ENCODE measurements around the gene TSPAN16. TPM values are rescaled to one million over a fixed set of nuclear protein-coding genes. Genes with fewer than 3 reads are reported as not detected.

Gene TSPAN16
- total RNA-seq, 2 experiments from 2014 or later: not detected

- H3K4me1 Mint-ChIP-seq (ENCODE audit: low read depth): no peaks in the 10 kb centered on the region
- peaks cover 22% of the 10 kb centered on the region for H3K27me3 Mint-ChIP-seq
- no peaks in the 10 kb centered on the region for H3K9me3 Mint-ChIP-seq
- no peak overlapping the region for H3K4me3 Mint-ChIP-seq
- no peak for TF ChIP-seq CTCF (IDR thresholded peaks at IDR 0.05)
- ChIA-PET CTCF (interaction anchor here (0.7 to 1.6 kb wide), 2 partner anchors 12 to 42 kb away, joined by 3 to 6 read pairs; no protein-coding TSS in a partner anchor), POLR2A (interaction anchor here (0.7 kb wide), 1 partner anchor 20 kb away, joined by 3 read pairs; no protein-coding TSS in a partner anchor)
- ATAC-seq (no peak), DNase-seq (peak; percentile 10)
- no peaks in the 10 kb centered on the region for H3K36me3 Mint-ChIP-seq (ENCODE audit: low read depth)
- H3K27ac Mint-ChIP-seq: no peak overlapping the region
- intact Hi-C loops (cut with micrococcal nuclease): no loop called here
Observed at GRCh38 chr19:11286312-11286974, 9.5 kb upstream of the TSPAN16 start.

GRCh38 chr19:11288349-11288748, 7.6 kb upstream of the TSPAN16 start:
- no peak overlapping the region for H3K27ac Mint-ChIP-seq
- H3K27me3 Mint-ChIP-seq: peaks cover 15% of the 10 kb centered on the region
- H3K4me1 Mint-ChIP-seq (ENCODE audit: low read depth): peaks cover 1% of the 10 kb centered on the region
- H3K9me3 Mint-ChIP-seq: no peaks in the 10 kb centered on the region
- no peak overlapping the region for H3K4me3 Mint-ChIP-seq
- intact Hi-C loops (cut with micrococcal nuclease): no loop called here
- no peak for ATAC-seq
- CTCF ChIA-PET: no interaction called here
- H3K36me3 Mint-ChIP-seq (ENCODE audit: low read depth): no peaks in the 10 kb centered on the region
- peak; percentile 18 for TF ChIP-seq CTCF (IDR thresholded peaks at IDR 0.05)
- DNase-seq: no peak
- POLR2A ChIA-PET: no interaction called here

GRCh38 chr19:11290256-11290655, 5.7 kb upstream of the TSPAN16 start:
- intact Hi-C loops (cut with micrococcal nuclease): loop anchor here (10.0 kb wide), 1 partner anchor 185 kb away; no protein-coding TSS in a partner anchor
- H3K4me3 Mint-ChIP-seq: no peak overlapping the region
- peaks cover 24% of the 10 kb centered on the region for H3K27me3 Mint-ChIP-seq
- ChIA-PET CTCF (interaction anchor here (1.0 to 1.6 kb wide), 2 partner anchors 90 to 192 kb away, joined by 3 to 4 read pairs; no protein-coding TSS in a partner anchor), POLR2A (no interaction called here)
- H3K4me1 Mint-ChIP-seq (ENCODE audit: low read depth): peaks cover 10% of the 10 kb centered on the region
- DNase-seq (no peak), ATAC-seq (no peak)
- H3K9me3 Mint-ChIP-seq: no peaks in the 10 kb centered on the region
- H3K27ac Mint-ChIP-seq: no peak overlapping the region
- no peaks in the 10 kb centered on the region for H3K36me3 Mint-ChIP-seq (ENCODE audit: low read depth)
- TF ChIP-seq CTCF (IDR thresholded peaks at IDR 0.05): no peak

GRCh38 chr19:11291415-11291814, 4.5 kb upstream of the TSPAN16 start:
- no peaks in the 10 kb centered on the region for H3K9me3 Mint-ChIP-seq
- ChIA-PET POLR2A (interaction anchor here (1.1 kb wide), 1 partner anchor 11 kb away, joined by 3 read pairs; no protein-coding TSS in a partner anchor), CTCF (interaction anchor here (1.6 kb wide), 1 partner anchor 155 kb away, joined by 4 read pairs; no protein-coding TSS in a partner anchor)
- intact Hi-C loops (cut with micrococcal nuclease): loop anchor here (10.0 kb wide), 1 partner anchor 183 kb away; no protein-coding TSS in a partner anchor
- H3K36me3 Mint-ChIP-seq (ENCODE audit: low read depth): no peaks in the 10 kb centered on the region
- peaks cover 10% of the 10 kb centered on the region for H3K4me1 Mint-ChIP-seq (ENCODE audit: low read depth)
- DNase-seq (no peak), ATAC-seq (no peak)
- no peak overlapping the region for H3K4me3 Mint-ChIP-seq
- H3K27ac Mint-ChIP-seq: no peak overlapping the region
- no peak for TF ChIP-seq CTCF (IDR thresholded peaks at IDR 0.05)
- H3K27me3 Mint-ChIP-seq: peaks cover 24% of the 10 kb centered on the region

GRCh38 chr19:11291991-11292390, 4.0 kb upstream of the TSPAN16 start:
- intact Hi-C loops (cut with micrococcal nuclease): loop anchor here (10.0 kb wide), 1 partner anchor 183 kb away; no protein-coding TSS in a partner anchor
- ATAC-seq (no peak), DNase-seq (peak; percentile 25)
- Mint-ChIP-seq H3K27ac (no peak overlapping the region), H3K36me3 (ENCODE audit: low read depth) (no peaks in the 10 kb centered on the region), H3K4me3 (no peak overlapping the region), H3K4me1 (ENCODE audit: low read depth) (peaks cover 10% of the 10 kb centered on the region), H3K27me3 (peaks cover 23% of the 10 kb centered on the region), H3K9me3 (no peaks in the 10 kb centered on the region)
- no peak for TF ChIP-seq CTCF (IDR thresholded peaks at IDR 0.05)
- ChIA-PET POLR2A (interaction anchor here (1.1 kb wide), 1 partner anchor 11 kb away, joined by 3 read pairs; no protein-coding TSS in a partner anchor), CTCF (interaction anchor here (1.6 kb wide), 1 partner anchor 154 kb away, joined by 4 read pairs; no protein-coding TSS in a partner anchor)

Measured in activated CD8-positive, alpha-beta T cell treated with anti-CD3 and anti-CD28 coated beads for 36 hours (primary cell).